HEK293 (cell line): Measurements from ENCODE around the gene HACD3.

Experiments
- EGR2 ChIP-seq: fragments of 450-650 bp; formaldehyde crosslinking; IDR thresholded peaks from 2 replicates; pipeline ENCODE4 v1.5.1; 2016; ENCODE audit warnings: low read depth, missing biosample characterization, missing genetic modification characterization
- GLI2 ChIP-seq: fragments of 450-650 bp; formaldehyde crosslinking; IDR thresholded peaks from 2 replicates; pipeline ENCODE4; 2017; ENCODE audit warnings: missing biosample characterization, missing genetic modification characterization, low read depth, borderline replicate concordance
- KLF8 ChIP-seq: fragments of 450-650 bp; formaldehyde crosslinking; IDR thresholded peaks from 2 replicates; pipeline ENCODE4 v1.5.1; 2016; ENCODE audit warnings: missing biosample characterization, missing genetic modification characterization
- PRDM1 ChIP-seq: fragments of 450-650 bp; formaldehyde crosslinking; IDR thresholded peaks from 2 replicates; pipeline ENCODE4; 2016; ENCODE audit warnings: missing biosample characterization, missing genetic modification characterization
- RBAK ChIP-seq: fragments of 450-650 bp; formaldehyde crosslinking; IDR thresholded peaks from 2 replicates; pipeline ENCODE4 v1.5.1; 2016; ENCODE audit warnings: missing biosample characterization, missing genetic modification characterization
- SP2 ChIP-seq: fragments of 450-650 bp; formaldehyde crosslinking; IDR thresholded peaks from 2 replicates; pipeline ENCODE4 v1.5.1; 2016; ENCODE audit warnings: missing biosample characterization, missing genetic modification characterization
- SP7 ChIP-seq: fragments of 450-650 bp; formaldehyde crosslinking; IDR thresholded peaks from 2 replicates; pipeline ENCODE4 v1.5.1; 2016; ENCODE audit warnings: missing biosample characterization, missing genetic modification characterization
- ZBTB20 ChIP-seq: fragments of 450-650 bp; formaldehyde crosslinking; IDR thresholded peaks from 2 replicates; pipeline ENCODE4 v1.5.1; 2016; ENCODE audit warnings: missing biosample characterization, missing genetic modification characterization
- ZBTB48 ChIP-seq: fragments of 450-650 bp; formaldehyde crosslinking; IDR thresholded peaks from 2 replicates; pipeline ENCODE4 v1.5.1; 2016; ENCODE audit warnings: missing biosample characterization, missing genetic modification characterization
- ZEB2 ChIP-seq: fragments of 450-650 bp; formaldehyde crosslinking; IDR thresholded peaks from 2 replicates; pipeline ENCODE4 v1.5.1; 2016; ENCODE audit warnings: missing biosample characterization, missing genetic modification characterization
- ZFP37 ChIP-seq: fragments of 450-650 bp; formaldehyde crosslinking; IDR thresholded peaks from 2 replicates; pipeline ENCODE4 v1.5.1; 2016; ENCODE audit warnings: missing biosample characterization, missing genetic modification characterization
- ZIC2 ChIP-seq: fragments of 450-650 bp; formaldehyde crosslinking; IDR thresholded peaks from 2 replicates; pipeline ENCODE4 v1.5.1; 2016; ENCODE audit warnings: missing biosample characterization, missing genetic modification characterization
- ZNF211 ChIP-seq: fragments of 450-650 bp; formaldehyde crosslinking; IDR thresholded peaks from 2 replicates; pipeline ENCODE4 v1.5.1; 2016; ENCODE audit warnings: low read depth, missing biosample characterization, missing genetic modification characterization
- ZNF223 ChIP-seq: fragments of 450-650 bp; formaldehyde crosslinking; IDR thresholded peaks from 2 replicates; pipeline ENCODE4 v1.5.1; 2016; ENCODE audit warnings: missing biosample characterization, missing genetic modification characterization
- ZNF341 ChIP-seq: fragments of 450-650 bp; formaldehyde crosslinking; IDR thresholded peaks from 2 replicates; pipeline ENCODE4; 2016; ENCODE audit warnings: low read depth, missing biosample characterization, missing genetic modification characterization
- ZNF433 ChIP-seq: fragments of 450-650 bp; formaldehyde crosslinking; IDR thresholded peaks from 2 replicates; pipeline ENCODE4 v1.5.1; 2016; ENCODE audit warnings: missing biosample characterization, missing genetic modification characterization, low read depth
- ZNF529 ChIP-seq: fragments of 450-650 bp; formaldehyde crosslinking; IDR thresholded peaks from 2 replicates; pipeline ENCODE4 v1.5.1; 2017; ENCODE audit warnings: missing genetic modification characterization, missing biosample characterization; ENCODE audit not compliant: insufficient replicate concordance
- ZNF530 ChIP-seq: fragments of 450-650 bp; formaldehyde crosslinking; IDR thresholded peaks from 2 replicates; pipeline ENCODE4 v1.5.1; 2016; ENCODE audit warnings: low read depth, missing biosample characterization, missing genetic modification characterization
- ZNF555 ChIP-seq: fragments of 450-650 bp; formaldehyde crosslinking; conservative IDR thresholded peaks from 2 replicates; pipeline ENCODE4 v1.5.1; 2017; ENCODE audit warnings: missing biosample characterization, mild to moderate bottlenecking, missing genetic modification characterization, inconsistent platforms
- ZNF571 ChIP-seq: fragments of 450-650 bp; formaldehyde crosslinking; IDR thresholded peaks from 2 replicates; pipeline ENCODE4 v1.5.0; 2017; ENCODE audit warnings: missing biosample characterization, missing genetic modification characterization
- ZNF585B ChIP-seq: fragments of 450-650 bp; formaldehyde crosslinking; IDR thresholded peaks from 2 replicates; pipeline ENCODE4 v1.5.1; 2016; ENCODE audit warnings: missing biosample characterization, missing genetic modification characterization
- ZNF610 ChIP-seq: fragments of 450-650 bp; formaldehyde crosslinking; IDR thresholded peaks from 2 replicates; pipeline ENCODE4 v1.5.1; 2016; ENCODE audit warnings: missing biosample characterization, missing genetic modification characterization, borderline replicate concordance
- ZNF623 ChIP-seq: fragments of 450-650 bp; formaldehyde crosslinking; IDR thresholded peaks from 2 replicates; pipeline ENCODE4 v1.5.1; 2016; ENCODE audit warnings: missing biosample characterization, missing genetic modification characterization
- ZNF639 ChIP-seq: fragments of 450-650 bp; formaldehyde crosslinking; IDR thresholded peaks from 2 replicates; pipeline ENCODE4 v1.5.1; 2016; ENCODE audit warnings: missing biosample characterization, missing genetic modification characterization
- ZNF660 ChIP-seq: fragments of 450-650 bp; IDR thresholded peaks from 2 replicates; pipeline ENCODE4 v1.5.1; 2018; ENCODE audit warnings: missing biosample characterization, mild to moderate bottlenecking, missing genetic modification characterization
- ZNF791 ChIP-seq: fragments of 450-650 bp; formaldehyde crosslinking; IDR thresholded peaks from 2 replicates; pipeline ENCODE4 v1.5.1; 2016; ENCODE audit warnings: missing biosample characterization, missing genetic modification characterization
- ZNF792 ChIP-seq: fragments of 450-650 bp; formaldehyde crosslinking; IDR thresholded peaks from 2 replicates; pipeline ENCODE4 v1.5.1; 2016; ENCODE audit warnings: missing biosample characterization, missing genetic modification characterization
- TF ChIP-seq, protein P1 (sequence below): sonication (generic); formaldehyde crosslinking; IDR thresholded peaks from 2 replicates; pipeline ENCODE4 v1.8.1; 2022; ENCODE audit warnings: mild to moderate bottlenecking, moderate library complexity, missing genetic modification reagents
- TF ChIP-seq, protein P2 (sequence below): fragments of 450-650 bp; formaldehyde crosslinking; IDR thresholded peaks from 2 replicates; pipeline ENCODE4 v1.5.1; 2016; ENCODE audit warnings: missing biosample characterization, missing genetic modification characterization
- TF ChIP-seq, protein P3 (sequence below): fragments of 450-650 bp; formaldehyde crosslinking; IDR thresholded peaks from 2 replicates; pipeline ENCODE4 v1.5.1; 2017; ENCODE audit warnings: missing biosample characterization, missing genetic modification characterization
- TF ChIP-seq, protein P4 (sequence below): fragments of 450-650 bp; formaldehyde crosslinking; IDR thresholded peaks from 2 replicates; pipeline ENCODE4 v1.5.1; 2016; ENCODE audit warnings: missing biosample characterization, missing genetic modification characterization

HACD3 gene

GRCh38 chr15:65516997-65517865 lies 13.0 kb upstream of the HACD3 start, which contains the start of gene DPP8 (continued):
- peak; percentile 98 for TF ChIP-seq ZNF660 (tag by site-specific recombination)
- peak; percentile 95 for TF ChIP-seq SP7 (tag by site-specific recombination)
- TF ChIP-seq ZNF223 (tag by site-specific recombination): no peak
- TF ChIP-seq ZIC2: peak; percentile 24
- peak; percentile 94 for TF ChIP-seq ZEB2 (tag by site-specific recombination)
- no peak for TF ChIP-seq GLI2 (tag by site-specific recombination)
- no peak for TF ChIP-seq ZNF791 (tag by site-specific recombination)
- TF ChIP-seq ZNF639 (tag by site-specific recombination): peak; percentile 97; the same call in 1 of the 2 replicates
- TF ChIP-seq SP2 (tag by site-specific recombination): peak; percentile 93
- peak; percentile 98 for TF ChIP-seq KLF8 (tag by site-specific recombination)
- 0 out of 2 replicates have a peak, but pooled peaks have one; percentile 29 for TF ChIP-seq EGR2 (tag by site-specific recombination)
- peak; percentile 80; the same call in 1 of the 2 replicates for TF ChIP-seq ZBTB20 (tag by site-specific recombination)
- no peak for TF ChIP-seq RBAK
- peak; percentile 81; the same call in 1 of the 2 replicates for TF ChIP-seq ZNF610 (tag by site-specific recombination)
- TF ChIP-seq ZNF792: no peak
- TF ChIP-seq ZNF433: no peak
- TF ChIP-seq, protein P1, sequence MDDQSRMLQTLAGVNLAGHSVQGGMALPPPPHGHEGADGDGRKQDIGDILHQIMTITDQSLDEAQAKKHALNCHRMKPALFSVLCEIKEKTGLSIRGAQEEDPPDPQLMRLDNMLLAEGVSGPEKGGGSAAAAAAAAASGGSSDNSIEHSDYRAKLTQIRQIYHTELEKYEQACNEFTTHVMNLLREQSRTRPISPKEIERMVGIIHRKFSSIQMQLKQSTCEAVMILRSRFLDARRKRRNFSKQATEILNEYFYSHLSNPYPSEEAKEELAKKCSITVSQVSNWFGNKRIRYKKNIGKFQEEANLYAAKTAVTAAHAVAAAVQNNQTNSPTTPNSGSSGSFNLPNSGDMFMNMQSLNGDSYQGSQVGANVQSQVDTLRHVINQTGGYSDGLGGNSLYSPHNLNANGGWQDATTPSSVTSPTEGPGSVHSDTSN (CRISPR knock-in tag): peak; percentile 93
- no peak for TF ChIP-seq ZNF571 (tag by site-specific recombination)
- no peak for TF ChIP-seq ZNF555 (tag by site-specific recombination)
- TF ChIP-seq, protein P2, sequence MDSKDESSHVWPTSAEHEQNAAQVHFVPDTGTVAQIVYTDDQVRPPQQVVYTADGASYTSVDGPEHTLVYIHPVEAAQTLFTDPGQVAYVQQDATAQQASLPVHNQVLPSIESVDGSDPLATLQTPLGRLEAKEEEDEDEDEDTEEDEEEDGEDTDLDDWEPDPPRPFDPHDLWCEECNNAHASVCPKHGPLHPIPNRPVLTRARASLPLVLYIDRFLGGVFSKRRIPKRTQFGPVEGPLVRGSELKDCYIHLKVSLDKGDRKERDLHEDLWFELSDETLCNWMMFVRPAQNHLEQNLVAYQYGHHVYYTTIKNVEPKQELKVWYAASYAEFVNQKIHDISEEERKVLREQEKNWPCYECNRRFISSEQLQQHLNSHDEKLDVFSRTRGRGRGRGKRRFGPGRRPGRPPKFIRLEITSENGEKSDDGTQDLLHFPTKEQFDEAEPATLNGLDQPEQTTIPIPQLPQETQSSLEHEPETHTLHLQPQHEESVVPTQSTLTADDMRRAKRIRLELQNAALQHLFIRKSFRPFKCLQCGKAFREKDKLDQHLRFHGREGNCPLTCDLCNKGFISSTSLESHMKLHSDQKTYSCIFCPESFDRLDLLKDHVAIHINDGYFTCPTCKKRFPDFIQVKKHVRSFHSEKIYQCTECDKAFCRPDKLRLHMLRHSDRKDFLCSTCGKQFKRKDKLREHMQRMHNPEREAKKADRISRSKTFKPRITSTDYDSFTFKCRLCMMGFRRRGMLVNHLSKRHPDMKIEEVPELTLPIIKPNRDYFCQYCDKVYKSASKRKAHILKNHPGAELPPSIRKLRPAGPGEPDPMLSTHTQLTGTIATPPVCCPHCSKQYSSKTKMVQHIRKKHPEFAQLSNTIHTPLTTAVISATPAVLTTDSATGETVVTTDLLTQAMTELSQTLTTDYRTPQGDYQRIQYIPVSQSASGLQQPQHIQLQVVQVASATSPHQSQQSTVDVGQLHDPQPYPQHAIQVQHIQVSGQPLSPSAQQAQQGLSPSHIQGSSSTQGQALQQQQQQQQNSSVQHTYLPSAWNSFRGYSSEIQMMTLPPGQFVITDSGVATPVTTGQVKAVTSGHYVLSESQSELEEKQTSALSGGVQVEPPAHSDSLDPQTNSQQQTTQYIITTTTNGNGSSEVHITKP (tag by site-specific recombination): peak; percentile 55; the same call in 1 of the 2 replicates
- peak; percentile 37; the same call in 1 of the 2 replicates for TF ChIP-seq ZBTB48 (tag by site-specific recombination)
- no peak for TF ChIP-seq ZNF585B (tag by site-specific recombination)
- TF ChIP-seq, protein P3, sequence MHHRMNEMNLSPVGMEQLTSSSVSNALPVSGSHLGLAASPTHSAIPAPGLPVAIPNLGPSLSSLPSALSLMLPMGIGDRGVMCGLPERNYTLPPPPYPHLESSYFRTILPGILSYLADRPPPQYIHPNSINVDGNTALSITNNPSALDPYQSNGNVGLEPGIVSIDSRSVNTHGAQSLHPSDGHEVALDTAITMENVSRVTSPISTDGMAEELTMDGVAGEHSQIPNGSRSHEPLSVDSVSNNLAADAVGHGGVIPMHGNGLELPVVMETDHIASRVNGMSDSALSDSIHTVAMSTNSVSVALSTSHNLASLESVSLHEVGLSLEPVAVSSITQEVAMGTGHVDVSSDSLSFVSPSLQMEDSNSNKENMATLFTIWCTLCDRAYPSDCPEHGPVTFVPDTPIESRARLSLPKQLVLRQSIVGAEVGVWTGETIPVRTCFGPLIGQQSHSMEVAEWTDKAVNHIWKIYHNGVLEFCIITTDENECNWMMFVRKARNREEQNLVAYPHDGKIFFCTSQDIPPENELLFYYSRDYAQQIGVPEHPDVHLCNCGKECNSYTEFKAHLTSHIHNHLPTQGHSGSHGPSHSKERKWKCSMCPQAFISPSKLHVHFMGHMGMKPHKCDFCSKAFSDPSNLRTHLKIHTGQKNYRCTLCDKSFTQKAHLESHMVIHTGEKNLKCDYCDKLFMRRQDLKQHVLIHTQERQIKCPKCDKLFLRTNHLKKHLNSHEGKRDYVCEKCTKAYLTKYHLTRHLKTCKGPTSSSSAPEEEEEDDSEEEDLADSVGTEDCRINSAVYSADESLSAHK: no peak; the same call in 1 of the 2 replicates
- no peak for TF ChIP-seq ZNF529
- TF ChIP-seq, protein P4, sequence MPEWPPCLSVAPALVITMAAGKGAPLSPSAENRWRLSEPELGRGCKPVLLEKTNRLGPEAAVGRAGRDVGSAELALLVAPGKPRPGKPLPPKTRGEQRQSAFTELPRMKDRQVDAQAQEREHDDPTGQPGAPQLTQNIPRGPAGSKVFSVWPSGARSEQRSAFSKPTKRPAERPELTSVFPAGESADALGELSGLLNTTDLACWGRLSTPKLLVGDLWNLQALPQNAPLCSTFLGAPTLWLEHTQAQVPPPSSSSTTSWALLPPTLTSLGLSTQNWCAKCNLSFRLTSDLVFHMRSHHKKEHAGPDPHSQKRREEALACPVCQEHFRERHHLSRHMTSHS: 0 out of 2 replicates have a peak, but pooled peaks have one; percentile 25
- no peak for TF ChIP-seq PRDM1
- TF ChIP-seq ZNF530 (tag by site-specific recombination): no peak
- no peak for TF ChIP-seq ZNF623 (tag by site-specific recombination)
- TF ChIP-seq ZNF341: peak; percentile 80
- TF ChIP-seq ZFP37 (tag by site-specific recombination): peak; percentile 99
- TF ChIP-seq ZNF211 (tag by site-specific recombination): no peak
